HepG2 (cell line): Measurements from ENCODE around the gene BRI3BP. TPM values are rescaled to one million over a fixed set of nuclear protein-coding genes. Genes with fewer than 3 reads are reported as not detected.
A peak's percentile ranks its signal among the peaks of the same experiment; 100 is the strongest.

ENCODE experiments used
- ATAC-seq: fragments of 200-7000 bp; cut with Tn5 transposase; 3 replicates; pipeline ENCODE4 v1.9.1; 2020; ENCODE audit warnings: mild to moderate bottlenecking, moderate library complexity
- BruUV-seq: library from RNA; stranded (reverse); fragments of 400-500 nt; replicated peaks from 2 replicates; lab custom pipeline; 2021; lab: Mats Ljungman, UMichigan
- CTCF ChIA-PET: fragments of 300-600 bp; formaldehyde crosslinking; extraction: SDS; loops from one replicate; lab custom pipeline; 2021; ENCODE audit warnings: low total read pairs, inconsistent platforms, low intra/inter-chr PET ratio; lab: Yijun Ruan, JAX
- POLR2A ChIA-PET: fragments of 350-600 bp; sonication (Branson Sonifier 250); formaldehyde crosslinking; loops from one replicate; lab custom pipeline; 2020; ENCODE audit warnings: antibody characterized with exemption, inconsistent platforms; lab: Yijun Ruan, JAX
- DNase-seq: peaks from one replicate; pipeline ENCODE4 v3.0.0-alpha.2; 2015; ENCODE audit warnings: low spot score
- FAIRE-seq: peaks from 3 replicates; lab custom pipeline; 2011; peaks lifted over from hg19 to GRCh38; lab: Jason Lieb, UNC
- H2AFZ ChIP-seq: one replicate; pipeline ENCODE4 v1.6.1; 2011; ENCODE audit warnings: low read length, inconsistent platforms
- H3K27ac ChIP-seq: fragments of 300-600 bp; 3 replicates; pipeline ENCODE4 v1.8.0; 2011; ENCODE audit warnings: mixed run types, mild to moderate bottlenecking, mixed read lengths, low read length, inconsistent platforms; ENCODE audit not compliant: insufficient read depth; ENCODE audit errors: extremely low read length
- H3K27me3 ChIP-seq, 2 experiments: fragments of 200-600 bp in 1 of 2; 2 replicates in 1 of 2; 3 replicates in 1 of 2; pipeline versions ENCODE4 v1.6.0 to v1.8.0; 2011; ENCODE audit warnings: low read length in 2 of 2, mild to moderate bottlenecking in 2 of 2, moderate library complexity in 2 of 2, inconsistent platforms in 1 of 2; ENCODE audit not compliant: insufficient read depth in 2 of 2, control insufficient read depth in 1 of 2
- H3K36me3 ChIP-seq, 2 experiments: fragments of 200-600 bp in 1 of 2; replicated peaks in 1 of 2; 2 replicates in 1 of 2; 3 replicates in 1 of 2; pipeline versions ENCODE4 v1.5.1 to v1.8.0; 2011; ENCODE audit warnings: low read length in 2 of 2, inconsistent platforms in 1 of 2; ENCODE audit not compliant: insufficient read depth in 2 of 2, control insufficient read depth in 1 of 2
- H3K4me1 ChIP-seq: 2 replicates; pipeline ENCODE4 v1.5.1; 2012; ENCODE audit warnings: low read length, inconsistent platforms; ENCODE audit not compliant: insufficient read depth
- H3K4me2 ChIP-seq: 2 replicates; pipeline ENCODE4 v1.6.0; 2011; ENCODE audit warnings: low read depth, low read length, inconsistent platforms
- H3K4me3 ChIP-seq, 3 experiments: fragments of 200-600 bp in 1 of 3; sonication (generic), shearing (Covaris generic) in 1 of 3; replicated peaks in 1 of 3; 2 replicates each; pipeline ENCODE4 v1.5.1; 2011 to 2016; ENCODE audit warnings: low read length in 3 of 3, inconsistent platforms in 2 of 3, low read depth in 2 of 3, mild to moderate bottlenecking in 2 of 3, control low read depth in 1 of 3, mixed read lengths in 1 of 3; ENCODE audit not compliant: insufficient read depth in 1 of 3
- H3K79me2 ChIP-seq: one replicate; pipeline ENCODE4 v1.6.1; 2011; ENCODE audit warnings: low read length, inconsistent platforms; ENCODE audit not compliant: insufficient read depth
- H3K9ac ChIP-seq: 2 replicates; pipeline ENCODE4 v1.6.0; 2011; ENCODE audit warnings: mild to moderate bottlenecking, low read depth, low read length, inconsistent platforms; ENCODE audit not compliant: insufficient read depth
- H3K9me3 ChIP-seq: 2 replicates; pipeline ENCODE4 v1.5.1; 2012; ENCODE audit warnings: mild to moderate bottlenecking, low read length
- H4K20me1 ChIP-seq: 2 replicates; pipeline ENCODE4 v1.6.0; 2011; ENCODE audit warnings: inconsistent platforms, mild to moderate bottlenecking, low read length, moderate library complexity; ENCODE audit not compliant: insufficient read depth
- AGO2 ChIP-seq: fragments of 200-400 bp; formaldehyde crosslinking; optimal IDR thresholded peaks from 2 replicates; pipeline ENCODE3; 2017; ENCODE audit warnings: mild to moderate bottlenecking, low read depth, low read length, moderate library complexity
- IKZF1 ChIP-seq: fragments of 450-650 bp; IDR thresholded peaks from 2 replicates; pipeline ENCODE4 v1.7.1; 2016
- ZNF629 ChIP-seq: sonication (generic); formaldehyde crosslinking; conservative IDR thresholded peaks from 2 replicates; pipeline ENCODE4 v1.5.0; 2020; ENCODE audit warnings: missing genetic modification reagents
- ZNF761 ChIP-seq: sonication (generic); formaldehyde crosslinking; conservative IDR thresholded peaks from 2 replicates; pipeline ENCODE4 v1.4.0; 2020; ENCODE audit warnings: mild to moderate bottlenecking, missing genetic modification reagents
- ZNF768 ChIP-seq: sonication (generic); formaldehyde crosslinking; IDR thresholded peaks from 2 replicates; pipeline ENCODE4 v1.4.0; 2020; ENCODE audit warnings: missing genetic modification reagents
- ZSCAN5A ChIP-seq: sonication (generic); formaldehyde crosslinking; IDR thresholded peaks from 2 replicates; pipeline ENCODE4 v1.8.0; 2022; ENCODE audit warnings: mild to moderate bottlenecking, missing genetic modification reagents, borderline replicate concordance
- WGBS: methylation state at CpG from one replicate; pipeline ENCODE4 v1.1.6; 2017; ENCODE audit warnings: low lambda C conversion rate; 5-methylcytosine and 5-hydroxymethylcytosine counted together
- in situ Hi-C: cut with HindIII; loops from 2 replicates; pipeline ENCODE4 v1.10.0; 2017; ENCODE audit warnings: low pct_unique_long_range_greater_than_20kb; ENCODE audit not compliant: extremely low pct_ligation_motif_present
- intact Hi-C: fragments of 100-400 bp; cut with micrococcal nuclease; formaldehyde crosslinking; loops from one replicate; pipeline ENCODE4 v1.10.0; 2022; ENCODE audit not compliant: unreplicated experiment
- polyA plus RNA-seq, 8 experiments: library from polyadenylated mRNA; depleted of rRNA in 3 of 8; stranded (reverse) in 7 of 8; unstranded in 1 of 8; fragments of >200 nt; fragmentation: Illumina TruSeq in 4 of 8; extraction: Trizol in 4 of 8; gene quantifications; 2 replicates each; pipeline versions ENCODE4 v1.2.1 to v1.2.3, GENCODE V29; 2011 to 2016; ENCODE audit warnings: low read depth in 4 of 8, missing spikeins in 1 of 8, mixed read lengths in 1 of 8; ENCODE audit not compliant: insufficient read depth in 1 of 8
- total RNA-seq, 5 experiments: library from RNA; depleted of rRNA; stranded (reverse); fragments of >200 nt; fragmentation: Illumina TruSeq; extraction: Trizol; gene quantifications; 2 replicates each; pipeline ENCODE4 v1.2.3, GENCODE V29; 2016; ENCODE audit warnings: low read depth in 1 of 5
- TF ChIP-seq, protein P1 (sequence below): sonication (generic); formaldehyde crosslinking; IDR thresholded peaks from 2 replicates; pipeline ENCODE4 v1.8.0; 2022; ENCODE audit warnings: mild to moderate bottlenecking, missing genetic modification reagents, moderate library complexity
- TF ChIP-seq, protein P2 (sequence below): sonication (generic); formaldehyde crosslinking; IDR thresholded peaks from 2 replicates; pipeline ENCODE4 v1.4.0; 2020; ENCODE audit warnings: missing genetic modification reagents

BRI3BP gene
- total and polyA plus RNA-seq, 2 of the 13 experiments (the other 11 are each of a cell fraction or from before 2014, with no cell fraction given): 7.5 to 21.1 TPM

- H3K9ac ChIP-seq: no peak overlapping the region
- no peaks in the 10 kb centered on the region for H3K79me2 ChIP-seq
- FAIRE-seq (no peak), DNase-seq (no peak), ATAC-seq (no peak)
- in situ Hi-C loops (no loop called here), intact Hi-C loops (no loop called here)
- H2AFZ ChIP-seq: no peak overlapping the region
- no peaks in the 10 kb centered on the region for H4K20me1 ChIP-seq
- H3K27me3 ChIP-seq: no peaks in the 10 kb centered on the region
- no TSS peak for BruUV-seq
- no peak overlapping the region for H3K27ac ChIP-seq
- H3K4me2 ChIP-seq: no peak overlapping the region
- POLR2A ChIA-PET: no interaction called here
- no peak overlapping the region for H3K4me3 ChIP-seq
- H3K36me3 ChIP-seq: peaks cover 18 to 62% of the 10 kb centered on the region in 2 experiments; a peak in 4 of 5 replicates
- TF ChIP-seq, protein P1, sequence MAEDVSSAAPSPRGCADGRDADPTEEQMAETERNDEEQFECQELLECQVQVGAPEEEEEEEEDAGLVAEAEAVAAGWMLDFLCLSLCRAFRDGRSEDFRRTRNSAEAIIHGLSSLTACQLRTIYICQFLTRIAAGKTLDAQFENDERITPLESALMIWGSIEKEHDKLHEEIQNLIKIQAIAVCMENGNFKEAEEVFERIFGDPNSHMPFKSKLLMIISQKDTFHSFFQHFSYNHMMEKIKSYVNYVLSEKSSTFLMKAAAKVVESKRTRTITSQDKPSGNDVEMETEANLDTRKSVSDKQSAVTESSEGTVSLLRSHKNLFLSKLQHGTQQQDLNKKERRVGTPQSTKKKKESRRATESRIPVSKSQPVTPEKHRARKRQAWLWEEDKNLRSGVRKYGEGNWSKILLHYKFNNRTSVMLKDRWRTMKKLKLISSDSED (CRISPR knock-in tag): no peak
- TF ChIP-seq AGO2: peak; percentile 57
- 95% methylated on average over 22 of the region's 32 CpGs for WGBS
- no peaks in the 10 kb centered on the region for H3K9me3 ChIP-seq
- H3K4me1 ChIP-seq: no peaks in the 10 kb centered on the region
- CTCF ChIA-PET: no interaction called here
Observed at GRCh38 chr12:124953689-124954405, 39.6 kb upstream of the BRI3BP start.

DNA sequence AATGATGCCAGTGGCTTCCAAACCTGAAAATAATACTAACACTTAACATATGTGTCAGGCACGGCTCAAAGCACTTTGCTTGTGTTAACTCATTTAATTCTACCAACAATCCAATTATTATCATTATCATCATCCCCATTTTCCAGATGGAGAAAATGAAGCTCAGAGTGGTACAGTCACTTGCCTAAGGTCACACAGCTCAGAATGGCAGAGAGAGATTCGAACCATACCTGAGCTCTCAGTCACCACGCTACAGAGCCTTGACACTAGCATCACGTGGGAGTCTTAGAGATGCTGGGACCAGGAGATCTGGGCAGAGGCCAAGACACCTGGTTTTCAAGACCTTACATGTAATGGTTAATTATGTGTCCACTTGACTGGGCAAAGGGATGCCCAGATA, 38.7 kb upstream of the BRI3BP start:
- Histone ChIP-seq H3K4me2 (no peak overlapping the region), H2AFZ (no peak overlapping the region), H3K36me3 (peaks cover 21 to 61% of the 10 kb centered on the region in 2 experiments; a peak in 4 of 5 replicates), H4K20me1 (no peaks in the 10 kb centered on the region), H3K27me3 (no peaks in the 10 kb centered on the region), H3K27ac (no peak overlapping the region), H3K4me3 (no peak overlapping the region), H3K9ac (no peak overlapping the region), H3K9me3 (no peaks in the 10 kb centered on the region), H3K79me2 (no peaks in the 10 kb centered on the region), H3K4me1 (no peaks in the 10 kb centered on the region)
- in situ Hi-C loops: no loop called here
- TF ChIP-seq ZNF761 (CRISPR knock-in tag) (no peak), ZNF768 (peak; percentile 71; the same call in 1 of the 2 replicates), ZNF629 (CRISPR knock-in tag) (0 out of 2 replicates have a peak, but pooled peaks have one; percentile 19), IKZF1 (no peak), ZSCAN5A (CRISPR knock-in tag) (no peak)
- TF ChIP-seq, protein P2, sequence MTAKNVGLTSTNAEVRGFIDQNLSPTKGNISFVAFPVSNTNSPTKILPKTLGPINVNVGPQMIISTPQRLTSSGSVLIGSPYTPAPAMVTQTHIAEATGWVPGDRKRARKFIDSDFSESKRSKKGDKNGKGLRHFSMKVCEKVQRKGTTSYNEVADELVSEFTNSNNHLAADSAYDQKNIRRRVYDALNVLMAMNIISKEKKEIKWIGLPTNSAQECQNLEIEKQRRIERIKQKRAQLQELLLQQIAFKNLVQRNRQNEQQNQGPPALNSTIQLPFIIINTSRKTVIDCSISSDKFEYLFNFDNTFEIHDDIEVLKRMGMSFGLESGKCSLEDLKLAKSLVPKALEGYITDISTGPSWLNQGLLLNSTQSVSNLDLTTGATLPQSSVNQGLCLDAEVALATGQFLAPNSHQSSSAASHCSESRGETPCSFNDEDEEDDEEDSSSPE (CRISPR knock-in tag): no peak
- ATAC-seq (no peak), DNase-seq (no peak), FAIRE-seq (no peak)
- CTCF ChIA-PET: no interaction called here
- intact Hi-C loops: no loop called here
- 95% methylated on average over 4 of the region's 4 CpGs for WGBS
- POLR2A ChIA-PET: no interaction called here
- no TSS peak for BruUV-seq
